K562 (cell line): ENCODE measurements around the gene IFNB1. TPM values are rescaled to one million over a fixed set of nuclear protein-coding genes. Genes with fewer than 3 reads are reported as not detected.

Experiments used
- ATAC-seq: fragments of 200-7000 bp; cut with Tn5 transposase; 3 replicates; pipeline ENCODE4 v1.9.1; 2020; ENCODE audit warnings: moderate library complexity
- Bru-seq: library from RNA; stranded (reverse); fragments of 400-500 nt; gene quantifications from one replicate; lab custom pipeline; 2021; lab: Mats Ljungman, UMichigan
- BruChase-seq, 2 experiments: library from RNA; stranded (reverse); fragments of 400-500 nt; gene quantifications; one replicate each; lab custom pipeline; 2021; lab: Mats Ljungman, UMichigan
- BruUV-seq: library from RNA; stranded (reverse); fragments of 400-500 nt; replicated peaks from 2 replicates; lab custom pipeline; 2021; lab: Mats Ljungman, UMichigan
- CTCF ChIA-PET: fragments of 300-600 bp; formaldehyde crosslinking; extraction: SDS; loops from one replicate; lab custom pipeline; 2021; ENCODE audit warnings: low intra/inter-chr PET ratio; lab: Yijun Ruan, JAX
- POLR2A ChIA-PET: fragments of 300-600, 350-650 bp; sonication (Branson Sonifier 250); formaldehyde crosslinking; extraction: SDS; loops from one replicate; lab custom pipeline; 2021; ENCODE audit warnings: antibody characterized with exemption, inconsistent platforms; lab: Yijun Ruan, JAX
- DNase-seq, 4 experiments: peaks; one replicate each; pipeline versions ENCODE4 v3.0.0 to v3.0.0-alpha.2; 2011 to 2018; ENCODE audit warnings: low spot score in 3 of 4, mixed read lengths in 3 of 4; ENCODE audit errors: extremely low read depth in 1 of 4
- FAIRE-seq: peaks from 2 replicates; lab custom pipeline; 2011; peaks lifted over from hg19 to GRCh38; lab: Jason Lieb, UNC
- H2AFZ ChIP-seq: 2 replicates; pipeline ENCODE4 v1.6.0; 2011; ENCODE audit warnings: low read depth, low read length, control low read depth, inconsistent platforms
- H3K27ac ChIP-seq: fragments of 200-600 bp; 3 replicates; pipeline ENCODE4 v1.8.0; 2011; ENCODE audit warnings: low read depth, mild to moderate bottlenecking, control low read depth, inconsistent platforms, low read length, moderate library complexity, mixed read lengths; ENCODE audit errors: extremely low read depth
- H3K27me3 ChIP-seq, 2 experiments: fragments of 300-600 bp in 1 of 2; 2 replicates in 1 of 2; 3 replicates in 1 of 2; pipeline versions ENCODE4 v1.6.0 to v1.8.0; 2011; ENCODE audit warnings: inconsistent platforms in 2 of 2, low read length in 2 of 2, mild to moderate bottlenecking in 1 of 2, mixed read lengths in 1 of 2, moderate library complexity in 1 of 2; ENCODE audit not compliant: control insufficient read depth in 2 of 2, insufficient read depth in 2 of 2
- H3K36me3 ChIP-seq: fragments of 300-600 bp; 3 replicates; pipeline ENCODE4 v1.8.0; 2011; ENCODE audit warnings: mild to moderate bottlenecking, low read length, inconsistent platforms; ENCODE audit not compliant: control insufficient read depth, insufficient read depth
- H3K4me1 ChIP-seq, 2 experiments: fragments of 200-600 bp in 1 of 2; replicated peaks in 1 of 2; 2 replicates in 1 of 2; 3 replicates in 1 of 2; pipeline versions ENCODE4 v1.5.1 to v1.8.0; 2011; ENCODE audit warnings: inconsistent platforms in 2 of 2, low read length in 2 of 2, mild to moderate bottlenecking in 1 of 2, mixed read lengths in 1 of 2, moderate library complexity in 1 of 2; ENCODE audit not compliant: control insufficient read depth in 2 of 2, insufficient read depth in 2 of 2
- H3K4me2 ChIP-seq: 2 replicates; pipeline ENCODE4 v1.6.1; 2011; ENCODE audit warnings: low read length, control low read depth, inconsistent platforms, mixed read lengths; ENCODE audit not compliant: insufficient read depth
- H3K4me3 ChIP-seq: fragments of 200-600 bp; sonication (generic), shearing (Covaris generic); 2 replicates; pipeline ENCODE4 v1.5.1; 2016; ENCODE audit warnings: control low read depth, inconsistent platforms
- H3K79me2 ChIP-seq: fragments of 200-600 bp; 3 replicates; pipeline ENCODE4 v1.8.0; 2011; ENCODE audit warnings: low read length, inconsistent platforms; ENCODE audit not compliant: control insufficient read depth, insufficient read depth
- H3K9ac ChIP-seq, 2 experiments: 2 replicates each; pipeline versions ENCODE4 v1.6.0 to v1.6.1; 2011; ENCODE audit warnings: low read depth in 2 of 2, low read length in 2 of 2, control low read depth in 1 of 2, inconsistent platforms in 1 of 2, mild to moderate bottlenecking in 1 of 2, mixed read lengths in 1 of 2; ENCODE audit not compliant: insufficient read depth in 1 of 2
- H3K9me1 ChIP-seq: one replicate; pipeline ENCODE4 v1.6.0; 2011; ENCODE audit warnings: inconsistent platforms, mild to moderate bottlenecking, low read length, moderate library complexity; ENCODE audit not compliant: control insufficient read depth, insufficient read depth
- H3K9me3 ChIP-seq: replicated peaks from 2 replicates; pipeline ENCODE4 v1.5.1; 2011; ENCODE audit warnings: low read depth, low read length, inconsistent platforms; ENCODE audit not compliant: control insufficient read depth, insufficient read depth
- H4K20me1 ChIP-seq: replicated peaks from 2 replicates; pipeline ENCODE4 v1.6.1; 2011; ENCODE audit warnings: low read length, inconsistent platforms, mixed read lengths; ENCODE audit not compliant: control insufficient read depth, insufficient read depth
- CCNT2 ChIP-seq: IDR thresholded peaks from 2 replicates; pipeline ENCODE4 v1.6.1; 2011; ENCODE audit warnings: borderline replicate concordance, low read depth, mild to moderate bottlenecking, moderate library complexity, mixed read lengths, low read length; ENCODE audit not compliant: insufficient read length; ENCODE audit errors: extremely low read depth
- HMGXB4 ChIP-seq: sonication (generic); formaldehyde crosslinking; IDR thresholded peaks from 2 replicates; pipeline ENCODE4 v1.8.1; 2023; ENCODE audit warnings: mild to moderate bottlenecking, missing genetic modification reagents
- RFX5 ChIP-seq: IDR thresholded peaks from 2 replicates; pipeline ENCODE4 v1.6.1; 2011; ENCODE audit warnings: low read depth, mild to moderate bottlenecking, improper control_type of control experiment, low read length
- WGBS: fragments of 100-300 bp; shearing (Covaris generic); methylation state at CpG from one replicate; pipeline ENCODE4 v1.1.6; 2016; ENCODE audit warnings: low coverage, mixed read lengths; ENCODE audit not compliant: insufficient coverage; ENCODE audit errors: missing lambda C conversion rate; 5-methylcytosine and 5-hydroxymethylcytosine counted together
- in situ Hi-C: fragments of 300-500 bp; cut with MboI; formaldehyde crosslinking; loops from 4 replicates; pipeline ENCODE4 v1.15.0; 2018; ENCODE audit warnings: inconsistent platforms, mixed read lengths
- intact Hi-C: fragments of 100-400 bp; cut with micrococcal nuclease; formaldehyde crosslinking; loops from 2 replicates; pipeline ENCODE4 v1.14.2; 2022
- long read RNA-seq, 3 experiments: library from polyadenylated mRNA in 2 of 3; library from RNA in 1 of 3; unstranded in 2 of 3; stranded (forward) in 1 of 3; transcript quantifications; one replicate each; pipeline ENCODE4 v2.0.0, GENCODE V29; 2019 to 2022
- polyA minus RNA-seq, 3 experiments: library from RNA; depleted of rRNA, polyadenylated mRNA; stranded (reverse); fragments of >200 nt; gene quantifications; 2 replicates each; pipeline ENCODE4 v1.2.3, GENCODE V29; 2011
- polyA plus RNA-seq, 8 experiments: library from polyadenylated mRNA; depleted of rRNA in 4 of 8; stranded (reverse) in 5 of 8; unstranded in 3 of 8; fragments of >200 nt; fragmentation: Nextera tagmentation in 2 of 8; fragmentation: Illumina TruSeq in 1 of 8; extraction: Ambion mirVana in 2 of 8; extraction: Trizol in 1 of 8; gene quantifications; 2 replicates each; pipeline versions ENCODE4 v1.2.1 to v1.2.3, GENCODE V29; 2011 to 2014; ENCODE audit warnings: inconsistent platforms in 1 of 8, missing spikeins in 1 of 8
- total RNA-seq, 7 experiments: library from RNA; depleted of rRNA in 6 of 7; stranded (reverse); fragments of >200 nt in 6 of 7; fragmentation: Illumina TruSeq in 2 of 7; extraction: Trizol in 2 of 7; gene quantifications; 2 replicates each; pipeline versions ENCODE4 v1.2.1 to v1.2.3, GENCODE V29; 2011 to 2021; ENCODE audit warnings: low replicate concordance in 1 of 7

IFNB1 gene
- total RNA-seq (2011; cell fraction: chromatin; rRNA removed; ENCODE audit: low replicate concordance), result not detected in 2 replicates
- total RNA-seq (2011; cell fraction: nucleolus; rRNA removed), result not detected in 2 replicates
- total RNA-seq (2011; cell fraction: nucleoplasm; rRNA removed), result not detected in 2 replicates
- not detected in 2 replicates for total RNA-seq (2014; rRNA removed)
- total RNA-seq (2014; rRNA removed; fragmentation: Illumina TruSeq; extraction: Trizol), result not detected in 2 replicates
- total RNA-seq (2015; rRNA removed; fragmentation: Illumina TruSeq; extraction: Trizol), result not detected in 2 replicates
- not detected in 2 replicates for total RNA-seq (2021)
- not detected in 2 replicates for polyA plus RNA-seq (2011; rRNA removed)
- polyA plus RNA-seq (2011; cell fraction: cytosol; rRNA removed), result not detected in 2 replicates
- polyA plus RNA-seq (2011; cell fraction: nucleus; rRNA removed), result not detected in 2 replicates
- polyA plus RNA-seq (2012), result not detected in 2 replicates
- not detected in 2 replicates for polyA plus RNA-seq (2014; fragmentation: Illumina TruSeq; extraction: Trizol)
- not detected for polyA plus RNA-seq (2014; fragmentation: Nextera tagmentation; extraction: Ambion mirVana)
- polyA plus RNA-seq (2014; rRNA removed), result not detected in 2 replicates
- polyA minus RNA-seq (2011; rRNA and poly(A)+ RNA removed), result not detected in 2 replicates
- polyA minus RNA-seq (2011; cell fraction: cytosol; rRNA and poly(A)+ RNA removed), result not detected in 2 replicates
- polyA minus RNA-seq (2011; cell fraction: nucleus; rRNA and poly(A)+ RNA removed), result not detected in 2 replicates
- Bru-seq, nascent RNA, result not detected
- not detected for BruChase-seq, experiment 1, labeled RNA remaining after a 2-hour chase
- not detected for BruChase-seq, experiment 2, labeled RNA remaining after a 6-hour chase
- long read RNA-seq, experiment 1, result 0 reads
- long read RNA-seq, experiment 2, result 0 reads
- long read RNA-seq, experiment 3, result 0 reads

GRCh38 chr9:21077781-21078180, at the start of gene IFNB1:
Gene IFNB1 (minus strand): TSS chr9:21077942. CDS start chr9:21077869, 73 bp downstream.
- intact Hi-C loops, result no loop called here
- Histone ChIP-seq H2AFZ (no peak within 1 kb of the TSS), H3K4me3 (no peak within 1 kb of the TSS), H3K27ac (no peak within 1 kb of the TSS), H4K20me1 (no peaks in the 10 kb centered on the region), H3K27me3 (no peaks in the 10 kb centered on the region)
- WGBS, result no CpG with 5 or more reads among the region's 3 CpGs
- BruUV-seq, result no TSS peak
- in situ Hi-C loops, result no loop called here
- POLR2A ChIA-PET, result no interaction called here
- no peak for DNase-seq
- TF ChIP-seq HMGXB4 (CRISPR knock-in tag) (no peak), CCNT2 (no peak), RFX5 (no peak)
- TF ChIP-seq, all 486 proteins: peak for 0
- H3K36me3 ChIP-seq, result no peaks in the 10 kb centered on the region
- no peak within 1 kb of the TSS for H3K4me2 ChIP-seq
- FAIRE-seq, result no peak
- CTCF ChIA-PET, result no interaction called here
- no peaks in the 10 kb centered on the region for H3K79me2 ChIP-seq
- H3K9me1 ChIP-seq, result no peaks in the 10 kb centered on the region
- no peak within 1 kb of the TSS for H3K9ac ChIP-seq
- no peaks in the 10 kb centered on the region for H3K4me1 ChIP-seq
- no peaks in the 10 kb centered on the region for H3K9me3 ChIP-seq
- ATAC-seq, result no peak
